ENCODE data around the gene CDK9.
"Not testable (repeated sequence)": the region's sequence is repeated elsewhere in the genome, so short reads cannot be mapped to it uniquely, and the experiment has no call there.

Gene CDK9

GRCh38 chr9:127785933-127786772, at the start of gene CDK9:
Gene CDK9 (plus strand): TSS chr9:127786034. CDS start chr9:127786149, 115 bp downstream.
- DNase-seq (ENCODE audit: low read depth in 2 of 2) = peak; percentile 89

GRCh38 chr9:127738666-127739065, 47.2 kb upstream of the CDK9 start:
- DNase-seq (ENCODE audit: low read depth in 2 of 2) = no peak

GRCh38 chr9:127739614-127740330, 46.1 kb upstream of the CDK9 start:
- no peak for DNase-seq (ENCODE audit: low read depth in 2 of 2)

GRCh38 chr9:127741831-127742434, 43.9 kb upstream of the CDK9 start:
- DNase-seq (ENCODE audit: low read depth in 2 of 2) = no peak

GRCh38 chr9:127742435-127743088, 43.3 kb upstream of the CDK9 start:
- DNase-seq (ENCODE audit: low read depth in 2 of 2) = no peak

GRCh38 chr9:127744398-127745110, 41.3 kb upstream of the CDK9 start:
- no peak for DNase-seq (ENCODE audit: low read depth in 2 of 2)

- no peak for DNase-seq (ENCODE audit: low read depth in 2 of 2)
These were observed 38.8 kb upstream of the CDK9 start for GRCh38 chr9:127746959-127747569.

- DNase-seq (ENCODE audit: low read depth in 2 of 2) = no peak
These were observed 36.6 kb upstream of the CDK9 start for GRCh38 chr9:127749090-127749787.

- DNase-seq (ENCODE audit: low read depth in 2 of 2) = no peak
These were observed 34.4 kb upstream of the CDK9 start for GRCh38 chr9:127751269-127752054.

GRCh38 chr9:127753148-127753547, 32.7 kb upstream of the CDK9 start:
- no peak for DNase-seq (ENCODE audit: low read depth in 2 of 2)

GRCh38 chr9:127753622-127754021, 32.2 kb upstream of the CDK9 start:
- DNase-seq (ENCODE audit: low read depth in 2 of 2) = no peak

- no peak for DNase-seq (ENCODE audit: low read depth in 2 of 2)
These were observed 31.5 kb upstream of the CDK9 start for GRCh38 chr9:127754099-127755060.

GRCh38 chr9:127755061-127756060, 30.5 kb upstream of the CDK9 start:
- no peak for DNase-seq (ENCODE audit: low read depth in 2 of 2)

- DNase-seq (ENCODE audit: low read depth in 2 of 2) = no peak
These were observed 29.6 kb upstream of the CDK9 start for GRCh38 chr9:127756233-127756632.

GRCh38 chr9:127756776-127757175, 29.1 kb upstream of the CDK9 start:
- DNase-seq (ENCODE audit: low read depth in 2 of 2) = not testable (repeated sequence)

- no peak for DNase-seq (ENCODE audit: low read depth in 2 of 2)
These were observed 27.0 kb upstream of the CDK9 start for GRCh38 chr9:127758843-127759242.

GRCh38 chr9:127761061-127761460, 24.8 kb upstream of the CDK9 start:
- no peak for DNase-seq (ENCODE audit: low read depth in 2 of 2)
